ENCODE results near the gene PCNX2.
A peak's percentile ranks its signal among the peaks of the same experiment; 100 is the strongest.

The PCNX2 gene

GRCh38 chr1:233244183-233244582, 51.3 kb downstream of the PCNX2 start (continued):
- no peak for TF ChIP-seq PATZ1 (CRISPR knock-in tag; IDR thresholded peaks at IDR 0.05; ENCODE audit: borderline replicate concordance)
- no peak for TF ChIP-seq OSR1 (CRISPR knock-in tag; IDR thresholded peaks at IDR 0.05)
- TF ChIP-seq TCF4 (CRISPR knock-in tag; IDR thresholded peaks at IDR 0.05; ENCODE audit: borderline replicate concordance), result no peak
- TF ChIP-seq ZFP30 (CRISPR knock-in tag; IDR thresholded peaks at IDR 0.05), result no peak
- no peak for TF ChIP-seq RARB (CRISPR knock-in tag; IDR thresholded peaks at IDR 0.05)
- no peak for TF ChIP-seq ISL1 (CRISPR knock-in tag; IDR thresholded peaks at IDR 0.05)

DNA sequence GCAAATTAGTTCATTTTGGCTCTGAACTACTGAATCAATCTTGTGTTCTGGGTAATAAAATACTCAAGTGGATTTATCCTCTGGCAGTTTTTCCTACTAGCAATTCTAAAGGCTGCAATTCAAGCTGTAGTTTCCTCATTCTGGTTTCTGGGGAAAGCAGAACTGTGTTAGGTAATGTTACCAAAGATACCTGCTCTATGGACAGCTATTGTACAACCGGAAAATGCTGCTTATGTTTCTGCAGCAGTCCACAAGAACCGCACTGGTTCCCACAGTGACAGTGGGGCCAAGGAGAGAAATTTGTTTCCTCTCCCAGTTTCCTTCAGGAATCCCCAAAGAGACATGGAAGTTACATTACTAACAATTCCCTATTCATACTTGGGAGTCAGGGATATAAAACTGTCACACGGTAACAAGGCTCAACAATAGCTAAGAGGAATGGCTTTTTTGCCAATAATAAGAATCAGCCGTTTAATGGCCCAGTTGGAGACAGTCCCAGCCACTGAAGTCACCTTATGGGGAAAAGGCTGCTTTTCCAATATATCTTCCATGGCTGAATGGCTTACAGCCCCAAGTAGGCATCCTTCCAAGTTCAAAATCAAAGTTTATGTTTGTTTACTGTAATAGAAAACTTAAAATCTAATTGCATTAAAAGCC, 52.6 kb downstream of the PCNX2 start:
- TF ChIP-seq ZFP3 (CRISPR knock-in tag; IDR thresholded peaks at IDR 0.05) (no peak), ISL1 (CRISPR knock-in tag; IDR thresholded peaks at IDR 0.05) (peak; percentile 52), RARB (CRISPR knock-in tag; IDR thresholded peaks at IDR 0.05) (no peak)
- ATAC-seq, result no peak

DNA sequence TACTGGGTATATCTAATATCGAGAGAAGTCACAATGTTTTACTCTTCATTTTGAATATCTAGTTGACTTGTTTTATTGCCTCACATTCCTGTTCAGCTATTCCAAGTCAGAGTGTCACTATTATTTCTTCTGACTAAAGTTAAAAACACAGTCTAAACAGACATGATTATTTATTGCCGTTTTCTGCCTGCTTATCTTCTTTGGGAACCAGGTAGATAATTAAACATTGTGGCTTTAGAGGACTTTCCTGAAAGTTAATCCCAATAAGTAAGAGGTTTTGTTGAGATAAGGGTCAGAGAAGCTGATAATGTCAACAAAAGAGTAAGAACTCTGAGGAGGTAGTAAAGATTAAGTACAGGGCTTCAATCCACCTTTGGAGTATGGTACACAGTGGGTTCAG, 53.8 kb downstream of the PCNX2 start:
- no peak for TF ChIP-seq ZNF70 (CRISPR knock-in tag; IDR thresholded peaks at IDR 0.05)
- no peak for TF ChIP-seq ZFP30 (CRISPR knock-in tag; IDR thresholded peaks at IDR 0.05)
- TF ChIP-seq SNAI2 (CRISPR knock-in tag; IDR thresholded peaks at IDR 0.05), result no peak
- no peak for TF ChIP-seq OSR1 (CRISPR knock-in tag; IDR thresholded peaks at IDR 0.05)
- no peak for TF ChIP-seq RARB (CRISPR knock-in tag; IDR thresholded peaks at IDR 0.05)
- TF ChIP-seq PATZ1 (CRISPR knock-in tag; IDR thresholded peaks at IDR 0.05; ENCODE audit: borderline replicate concordance), result no peak
- TF ChIP-seq TSHZ2 (CRISPR knock-in tag; IDR thresholded peaks at IDR 0.05), result no peak
- TF ChIP-seq, protein P1, sequence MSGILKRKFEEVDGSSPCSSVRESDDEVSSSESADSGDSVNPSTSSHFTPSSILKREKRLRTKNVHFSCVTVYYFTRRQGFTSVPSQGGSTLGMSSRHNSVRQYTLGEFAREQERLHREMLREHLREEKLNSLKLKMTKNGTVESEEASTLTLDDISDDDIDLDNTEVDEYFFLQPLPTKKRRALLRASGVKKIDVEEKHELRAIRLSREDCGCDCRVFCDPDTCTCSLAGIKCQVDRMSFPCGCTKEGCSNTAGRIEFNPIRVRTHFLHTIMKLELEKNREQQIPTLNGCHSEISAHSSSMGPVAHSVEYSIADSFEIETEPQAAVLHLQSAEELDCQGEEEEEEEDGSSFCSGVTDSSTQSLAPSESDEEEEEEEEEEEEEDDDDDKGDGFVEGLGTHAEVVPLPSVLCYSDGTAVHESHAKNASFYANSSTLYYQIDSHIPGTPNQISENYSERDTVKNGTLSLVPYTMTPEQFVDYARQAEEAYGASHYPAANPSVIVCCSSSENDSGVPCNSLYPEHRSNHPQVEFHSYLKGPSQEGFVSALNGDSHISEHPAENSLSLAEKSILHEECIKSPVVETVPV (CRISPR knock-in tag; IDR thresholded peaks at IDR 0.05), result no peak
- TF ChIP-seq CSDC2 (CRISPR knock-in tag; IDR thresholded peaks at IDR 0.05), result no peak
- no peak for TF ChIP-seq ZNF565 (CRISPR knock-in tag; conservative IDR thresholded peaks at IDR 0.05; ENCODE audit: low read depth)
- no peak for TF ChIP-seq TOX (CRISPR knock-in tag; IDR thresholded peaks at IDR 0.05; ENCODE audit: borderline replicate concordance)
- no peak for TF ChIP-seq BACH2 (CRISPR knock-in tag; IDR thresholded peaks at IDR 0.05; ENCODE audit: borderline replicate concordance)
- no peak for ATAC-seq

- TF ChIP-seq PATZ1 (CRISPR knock-in tag; IDR thresholded peaks at IDR 0.05; ENCODE audit: borderline replicate concordance) (no peak), PPARA (CRISPR knock-in tag; IDR thresholded peaks at IDR 0.05; ENCODE audit: borderline replicate concordance) (no peak), ZNF565 (CRISPR knock-in tag; conservative IDR thresholded peaks at IDR 0.05; ENCODE audit: low read depth) (no peak), POU6F1 (CRISPR knock-in tag; IDR thresholded peaks at IDR 0.05; ENCODE audit: borderline replicate concordance, low read depth) (no peak), ZFP30 (CRISPR knock-in tag; IDR thresholded peaks at IDR 0.05) (no peak), ZC3H10 (CRISPR knock-in tag; IDR thresholded peaks at IDR 0.05) (no peak), ISL1 (CRISPR knock-in tag; IDR thresholded peaks at IDR 0.05) (no peak), GLIS3 (CRISPR knock-in tag; IDR thresholded peaks at IDR 0.05) (no peak), BACH2 (CRISPR knock-in tag; IDR thresholded peaks at IDR 0.05; ENCODE audit: borderline replicate concordance) (no peak), ZNF8 (CRISPR knock-in tag; IDR thresholded peaks at IDR 0.05) (no peak)
- TF ChIP-seq, protein P1 (CRISPR knock-in tag; IDR thresholded peaks at IDR 0.05), result no peak
- peak; percentile 89 for ATAC-seq
Observed at GRCh38 chr1:233240829-233241682, 54.5 kb downstream of the PCNX2 start.
